ENCODE results near the gene TAGLN.

DNA sequence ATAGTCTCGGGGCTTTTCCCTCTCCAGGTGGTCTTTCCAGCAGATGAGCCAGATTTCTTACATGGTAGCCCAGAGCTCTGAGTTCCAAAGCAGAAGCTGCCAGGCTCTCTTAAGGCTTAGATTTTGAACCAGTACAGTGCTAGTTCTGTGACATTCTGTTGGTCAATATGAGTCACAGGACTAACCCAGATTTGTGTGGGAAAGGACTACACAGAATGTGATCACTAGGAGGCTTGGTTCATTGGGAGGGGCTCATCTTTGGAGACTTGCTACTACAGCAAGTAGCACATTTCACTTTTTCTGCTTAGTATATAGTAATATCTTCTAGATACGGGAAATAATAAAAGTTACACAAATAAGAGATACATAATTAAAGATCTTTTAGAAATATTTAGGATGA, 57.4 kb downstream of the TAGLN start:
- TF ChIP-seq, protein P1, sequence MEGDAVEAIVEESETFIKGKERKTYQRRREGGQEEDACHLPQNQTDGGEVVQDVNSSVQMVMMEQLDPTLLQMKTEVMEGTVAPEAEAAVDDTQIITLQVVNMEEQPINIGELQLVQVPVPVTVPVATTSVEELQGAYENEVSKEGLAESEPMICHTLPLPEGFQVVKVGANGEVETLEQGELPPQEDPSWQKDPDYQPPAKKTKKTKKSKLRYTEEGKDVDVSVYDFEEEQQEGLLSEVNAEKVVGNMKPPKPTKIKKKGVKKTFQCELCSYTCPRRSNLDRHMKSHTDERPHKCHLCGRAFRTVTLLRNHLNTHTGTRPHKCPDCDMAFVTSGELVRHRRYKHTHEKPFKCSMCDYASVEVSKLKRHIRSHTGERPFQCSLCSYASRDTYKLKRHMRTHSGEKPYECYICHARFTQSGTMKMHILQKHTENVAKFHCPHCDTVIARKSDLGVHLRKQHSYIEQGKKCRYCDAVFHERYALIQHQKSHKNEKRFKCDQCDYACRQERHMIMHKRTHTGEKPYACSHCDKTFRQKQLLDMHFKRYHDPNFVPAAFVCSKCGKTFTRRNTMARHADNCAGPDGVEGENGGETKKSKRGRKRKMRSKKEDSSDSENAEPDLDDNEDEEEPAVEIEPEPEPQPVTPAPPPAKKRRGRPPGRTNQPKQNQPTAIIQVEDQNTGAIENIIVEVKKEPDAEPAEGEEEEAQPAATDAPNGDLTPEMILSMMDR (IDR thresholded peaks at IDR 0.05) = no peak
- TF ChIP-seq POLR2AphosphoS5 (IDR thresholded peaks at IDR 0.05) (no peak), POLR2A (IDR thresholded peaks at IDR 0.05) (no peak)
